Upper lobe of right lung (tissue), 1 donor: ENCODE results near the gene MAP3K21. TPM values are rescaled to one million over a fixed set of nuclear protein-coding genes. Genes with fewer than 3 reads are reported as not detected.

Source experiments
- ATAC-seq: fragments of 200-7000 bp; cut with Tn5 transposase; one replicate; pipeline ENCODE4 v1.9.1; 2020; ENCODE audit warnings: mild to moderate bottlenecking, moderate library complexity
- DNase-seq: peaks from one replicate; pipeline ENCODE4 v3.0.0-alpha.2; 2020
- H3K27ac ChIP-seq: fragments of 200-600 bp; one replicate; pipeline ENCODE4 v1.8.0; 2022
- H3K27me3 ChIP-seq: fragments of 200-600 bp; one replicate; pipeline ENCODE4 v1.8.0; 2022; ENCODE audit warnings: mild to moderate bottlenecking
- H3K36me3 ChIP-seq: fragments of 200-600 bp; one replicate; pipeline ENCODE4 v1.8.0; 2022
- H3K4me1 ChIP-seq: fragments of 200-600 bp; one replicate; pipeline ENCODE4 v1.8.0; 2022
- H3K4me3 ChIP-seq: fragments of 200-600 bp; one replicate; pipeline ENCODE4 v1.8.0; 2022; ENCODE audit warnings: mild to moderate bottlenecking
- H3K9me3 ChIP-seq: fragments of 200-600 bp; one replicate; pipeline ENCODE4 v1.8.0; 2022
- CTCF ChIP-seq: fragments of 200-600 bp; IDR thresholded peaks from one replicate; pipeline ENCODE4 v1.8.0; 2022; ENCODE audit warnings: antibody characterized with exemption
- intact Hi-C: fragments of 100-400 bp; cut with DNase I; formaldehyde crosslinking; loops from one replicate; pipeline ENCODE4 v1.11.0; 2022
- total RNA-seq: library from RNA; stranded (reverse); fragmentation: NEBNext Ultra II Directional; extraction: Animal tissue kit (Norgen Biotek cat#: 25700); gene quantifications from one replicate; pipeline ENCODE4 v1.2.1, GENCODE V29; 2021
- donor health status: DM: no; HTN: yes; CAD: no; lungs with severe emphysema.

MAP3K21 gene
- total RNA-seq, 1 donor from 2014 or later = 9.1 TPM

- H3K4me1 ChIP-seq = no peaks in the 10 kb centered on the region
- DNase-seq (no peak), ATAC-seq (no peak)
- no peak overlapping the region for H3K4me3 ChIP-seq
- no peak overlapping the region for H3K27ac ChIP-seq
- no peaks in the 10 kb centered on the region for H3K9me3 ChIP-seq
- no peaks in the 10 kb centered on the region for H3K27me3 ChIP-seq
- no peaks in the 10 kb centered on the region for H3K36me3 ChIP-seq
- intact Hi-C loops = no loop called here
- no peak for TF ChIP-seq CTCF
Observed at GRCh38 chr1:233340966-233341516, 13.5 kb downstream of the MAP3K21 start.

- no peaks in the 10 kb centered on the region for H3K4me1 ChIP-seq
- no peaks in the 10 kb centered on the region for H3K27me3 ChIP-seq
- H3K27ac ChIP-seq = no peak overlapping the region
- no peaks in the 10 kb centered on the region for H3K9me3 ChIP-seq
- ATAC-seq (no peak), DNase-seq (no peak)
- no peaks in the 10 kb centered on the region for H3K36me3 ChIP-seq
- no peak overlapping the region for H3K4me3 ChIP-seq
- intact Hi-C loops = no loop called here
- no peak for TF ChIP-seq CTCF
Observed at GRCh38 chr1:233342086-233342485, 14.6 kb downstream of the MAP3K21 start.

GRCh38 chr1:233343262-233343661 is 15.7 kb downstream of the MAP3K21 start:
- Histone ChIP-seq H3K4me1 (no peaks in the 10 kb centered on the region), H3K36me3 (no peaks in the 10 kb centered on the region)
- intact Hi-C loops = no loop called here

GRCh38 chr1:233347338-233347737 is 19.8 kb downstream of the MAP3K21 start:
- H3K4me1 ChIP-seq = no peaks in the 10 kb centered on the region
- H3K27me3 ChIP-seq = no peaks in the 10 kb centered on the region
- no peak overlapping the region for H3K27ac ChIP-seq
- ATAC-seq (no peak), DNase-seq (no peak)
- TF ChIP-seq CTCF = no peak
- H3K36me3 ChIP-seq = no peaks in the 10 kb centered on the region
- no peak overlapping the region for H3K4me3 ChIP-seq
- intact Hi-C loops = no loop called here
- no peaks in the 10 kb centered on the region for H3K9me3 ChIP-seq

More at GRCh38 chr1:233343262-233343661, 15.7 kb downstream of the MAP3K21 start:
- no peak overlapping the region for H3K4me3 ChIP-seq
- no peaks in the 10 kb centered on the region for H3K9me3 ChIP-seq
- ATAC-seq (peak; percentile 80), DNase-seq (no peak)
- no peak for TF ChIP-seq CTCF
- H3K27me3 ChIP-seq = no peaks in the 10 kb centered on the region
- no peak overlapping the region for H3K27ac ChIP-seq

- Histone ChIP-seq H3K36me3 (no peaks in the 10 kb centered on the region), H3K27ac (no peak overlapping the region), H3K4me3 (no peak overlapping the region), H3K4me1 (no peaks in the 10 kb centered on the region), H3K27me3 (no peaks in the 10 kb centered on the region), H3K9me3 (no peaks in the 10 kb centered on the region)
- ATAC-seq (no peak), DNase-seq (no peak)
- intact Hi-C loops = no loop called here
- TF ChIP-seq CTCF = no peak
Observed at GRCh38 chr1:233349137-233349536, 21.6 kb downstream of the MAP3K21 start.

GRCh38 chr1:233354983-233355382 is 27.5 kb downstream of the MAP3K21 start:
- intact Hi-C loops = no loop called here
- no peak overlapping the region for H3K27ac ChIP-seq

More at GRCh38 chr1:233354983-233355382, 27.5 kb downstream of the MAP3K21 start:
- DNase-seq (no peak), ATAC-seq (no peak)
- H3K9me3 ChIP-seq = no peaks in the 10 kb centered on the region
- no peaks in the 10 kb centered on the region for H3K27me3 ChIP-seq
- no peak for TF ChIP-seq CTCF
- no peak overlapping the region for H3K4me3 ChIP-seq
- H3K36me3 ChIP-seq = no peaks in the 10 kb centered on the region
- H3K4me1 ChIP-seq = no peaks in the 10 kb centered on the region
